IMR-90 (cell line): ENCODE results near the gene PHF20. TPM values are rescaled to one million over a fixed set of nuclear protein-coding genes. Genes with fewer than 3 reads are reported as not detected.
A peak's percentile ranks its signal among the peaks of the same experiment; 100 is the strongest.
"Not testable (repeated sequence)": the region's sequence is repeated elsewhere in the genome, so short reads cannot be mapped to it uniquely, and the experiment has no call there.

Experiments
- ATAC-seq: fragments of 200-7000 bp; cut with Tn5 transposase; 2 replicates; pipeline ENCODE4 v1.9.1; 2020; ENCODE audit warnings: low read depth, mild to moderate bottlenecking, moderate library complexity
- BruUV-seq: library from RNA; stranded (reverse); fragments of 400-500 nt; replicated peaks from 2 replicates; lab custom pipeline; 2021; lab: Mats Ljungman, UMichigan
- CTCF ChIA-PET: fragments of 300-600 bp; formaldehyde crosslinking; extraction: SDS; loops from one replicate; lab custom pipeline; 2021; ENCODE audit warnings: antibody characterized with exemption; lab: Yijun Ruan, JAX
- POLR2A ChIA-PET: fragments of 300-600 bp; sonication (Branson Sonifier 250); formaldehyde crosslinking; loops from one replicate; lab custom pipeline; 2022; ENCODE audit warnings: antibody characterized with exemption; ENCODE audit not compliant: unreplicated experiment; lab: Charles Lee
- DNase-seq: peaks from one replicate; pipeline ENCODE4 v3.0.0; 2013
- H2AFZ ChIP-seq: replicated peaks from 2 replicates; pipeline ENCODE3; 2013; ENCODE audit warnings: low read length, mild to moderate bottlenecking; ENCODE audit not compliant: poor library complexity
- H2AK5ac ChIP-seq: 2 replicates; pipeline ENCODE4 v1.6.1; 2013; ENCODE audit warnings: low read depth, low read length, inconsistent platforms
- H2AK9ac ChIP-seq: replicated peaks from 2 replicates; pipeline ENCODE3; 2013; ENCODE audit warnings: mild to moderate bottlenecking, low read depth, low read length, moderate library complexity; ENCODE audit not compliant: poor library complexity
- H2BK120ac ChIP-seq: 2 replicates; pipeline ENCODE4 v1.6.1; 2013; ENCODE audit warnings: low read depth, low read length, inconsistent platforms
- H2BK15ac ChIP-seq: 3 replicates; pipeline ENCODE4 v1.6.1; 2013; ENCODE audit warnings: low read depth, low read length, inconsistent platforms
- H2BK20ac ChIP-seq: 2 replicates; pipeline ENCODE4 v1.6.1; 2013; ENCODE audit warnings: low read depth, mild to moderate bottlenecking, inconsistent platforms, low read length, moderate library complexity
- H2BK5ac ChIP-seq: 2 replicates; pipeline ENCODE4 v1.6.1; 2013; ENCODE audit warnings: mild to moderate bottlenecking, low read depth, low read length, inconsistent platforms; ENCODE audit not compliant: poor library complexity, severe bottlenecking
- H3K14ac ChIP-seq: replicated peaks from 2 replicates; pipeline ENCODE4 v1.6.1; 2013; ENCODE audit warnings: low read depth, low read length, inconsistent platforms
- H3K18ac ChIP-seq: 2 replicates; pipeline ENCODE4 v1.6.1; 2013; ENCODE audit warnings: low read depth, low read length, control low read depth
- H3K23ac ChIP-seq: 2 replicates; pipeline ENCODE4 v1.6.1; 2013; ENCODE audit warnings: low read depth, low read length, inconsistent platforms
- H3K27ac ChIP-seq: 2 replicates; pipeline ENCODE4 v1.5.1; 2013; ENCODE audit warnings: mild to moderate bottlenecking, control low read depth, low read length; ENCODE audit not compliant: insufficient read depth
- H3K27me3 ChIP-seq: 2 replicates; pipeline ENCODE4 v1.6.1; 2013; ENCODE audit warnings: low read length; ENCODE audit not compliant: control insufficient read depth, insufficient read depth
- H3K36me3 ChIP-seq: 2 replicates; pipeline ENCODE4 v1.6.1; 2013; ENCODE audit warnings: low read length, mixed read lengths; ENCODE audit not compliant: control insufficient read depth, insufficient read depth
- H3K4ac ChIP-seq: 2 replicates; pipeline ENCODE4 v1.6.1; 2013; ENCODE audit warnings: low read depth, low read length, inconsistent platforms
- H3K4me1 ChIP-seq: 2 replicates; pipeline ENCODE4 v1.6.1; 2013; ENCODE audit warnings: low read length, mixed read lengths; ENCODE audit not compliant: control insufficient read depth, insufficient read depth
- H3K4me2 ChIP-seq: 2 replicates; pipeline ENCODE4 v1.6.1; 2013; ENCODE audit warnings: low read depth, mild to moderate bottlenecking, control low read depth, low read length, moderate library complexity
- H3K4me3 ChIP-seq: 2 replicates; pipeline ENCODE4 v1.5.1; 2013; ENCODE audit warnings: low read depth, mild to moderate bottlenecking, control low read depth, low read length, moderate library complexity; ENCODE audit not compliant: insufficient read depth
- H3K56ac ChIP-seq: 2 replicates; pipeline ENCODE4 v1.6.1; 2013; ENCODE audit warnings: low read length, inconsistent platforms; ENCODE audit not compliant: insufficient read depth; ENCODE audit errors: extremely low read depth
- H3K79me1 ChIP-seq, 2 experiments: 2 replicates each; pipeline ENCODE4 v1.6.1; 2013; ENCODE audit warnings: low read length in 2 of 2, inconsistent platforms in 1 of 2, low read depth in 1 of 2
- H3K9ac ChIP-seq: 2 replicates; pipeline ENCODE4 v1.6.1; 2013; ENCODE audit warnings: low read depth, low read length, control low read depth
- H3K9me1 ChIP-seq: 2 replicates; pipeline ENCODE4 v1.6.1; 2013; ENCODE audit warnings: low read length, inconsistent platforms; ENCODE audit not compliant: insufficient read depth
- H3K9me3 ChIP-seq: 2 replicates; pipeline ENCODE4 v1.6.1; 2013; ENCODE audit warnings: low read length; ENCODE audit not compliant: control insufficient read depth, insufficient read depth
- H4K20me1 ChIP-seq: 2 replicates; pipeline ENCODE4 v1.6.1; 2013; ENCODE audit warnings: low read length, inconsistent platforms; ENCODE audit not compliant: insufficient read depth
- H4K5ac ChIP-seq: 2 replicates; pipeline ENCODE4 v1.6.1; 2013; ENCODE audit warnings: mild to moderate bottlenecking, low read depth, low read length, control low read depth
- H4K8ac ChIP-seq, 2 experiments: 2 replicates each; pipeline ENCODE4 v1.6.1; 2013; ENCODE audit warnings: low read depth in 2 of 2, low read length in 2 of 2, control low read depth in 1 of 2, inconsistent platforms in 1 of 2
- H4K91ac ChIP-seq: 2 replicates; pipeline ENCODE4 v1.6.1; 2013; ENCODE audit warnings: low read depth, low read length, inconsistent platforms; ENCODE audit not compliant: insufficient read depth
- WGBS, 2 experiments: methylation state at CpG; one replicate each; pipeline versions ENCODE4 v1.1.5 to v1.1.7; 2013; ENCODE audit warnings: missing lambda C conversion rate in 2 of 2; ENCODE audit not compliant: insufficient read length in 1 of 2; ENCODE audit errors: extremely low coverage in 2 of 2; 5-methylcytosine and 5-hydroxymethylcytosine counted together
- dilution Hi-C: fragments of 300-500 bp; cut with HindIII; formaldehyde crosslinking; loops from one replicate; pipeline ENCODE4 v1.14.3; 2018; ENCODE audit warnings: low sequenced_read_pairs; ENCODE audit not compliant: unreplicated experiment
- in situ Hi-C: fragments of 300-500 bp; cut with MboI; formaldehyde crosslinking; loops from 3 replicates; pipeline ENCODE4 v1.14.3; 2019; ENCODE audit warnings: low sequenced_read_pairs, inconsistent platforms, mixed read lengths
- intact Hi-C: fragments of 100-400 bp; cut with micrococcal nuclease; formaldehyde crosslinking; loops from 2 replicates; pipeline ENCODE4 v1.10.0; 2022
- polyA plus RNA-seq, 3 experiments: library from polyadenylated mRNA; depleted of rRNA; stranded (reverse); fragments of >200 nt; gene quantifications; 2 replicates each; pipeline ENCODE4 v1.2.3, GENCODE V29; 2012; ENCODE audit warnings: low replicate concordance in 1 of 3
- total RNA-seq: library from RNA; depleted of rRNA; stranded (reverse); fragments of >200 nt; gene quantifications from 2 replicates; pipeline ENCODE4 v1.2.3, GENCODE V29; 2012

PHF20 gene
- total and polyA plus RNA-seq, 2 of the 4 experiments (the other 2 are of a cell fraction) = 22.0 to 22.5 TPM

GRCh38 chr20:35764936-35765335, 6.9 kb upstream of the PHF20 start:
- intact Hi-C loops, H3K4ac ChIP-seq, H3K27ac ChIP-seq, CTCF ChIA-PET, H2BK5ac ChIP-seq, H3K27me3 ChIP-seq, POLR2A ChIA-PET, H3K4me2 ChIP-seq, H3K36me3 ChIP-seq, H3K18ac ChIP-seq, H3K56ac ChIP-seq, dilution Hi-C loops, H3K14ac ChIP-seq, H3K9me1 ChIP-seq, H3K79me1 ChIP-seq, DNase-seq, H4K20me1 ChIP-seq, H2BK120ac ChIP-seq, H3K4me1 ChIP-seq, H3K4me3 ChIP-seq, H4K8ac ChIP-seq, H2AFZ ChIP-seq, H2BK15ac ChIP-seq, H4K91ac ChIP-seq, H3K9ac ChIP-seq, ATAC-seq, H3K23ac ChIP-seq, BruUV-seq, H4K5ac ChIP-seq, H2AK9ac ChIP-seq, H2BK20ac ChIP-seq, H3K9me3 ChIP-seq: not testable (repeated sequence)
- peak overlapping the region; percentile 24; the same call in 1 of the 2 replicates for H2AK5ac ChIP-seq
- in situ Hi-C loops = loop anchor here (25.0 kb wide), 1 partner anchor 372 kb away; no protein-coding TSS in a partner anchor
- no CpG with 5 or more reads among the region's 2 CpGs for WGBS, 2 experiments
